Iris pigment epithelial cell (primary cell): ENCODE data around the gene MAGI1.

ENCODE experiments used
- DNase-seq: peaks from one replicate; pipeline ENCODE4 v3.0.0-alpha.2; 2011; ENCODE audit warnings: low read depth

Gene MAGI1

DNA sequence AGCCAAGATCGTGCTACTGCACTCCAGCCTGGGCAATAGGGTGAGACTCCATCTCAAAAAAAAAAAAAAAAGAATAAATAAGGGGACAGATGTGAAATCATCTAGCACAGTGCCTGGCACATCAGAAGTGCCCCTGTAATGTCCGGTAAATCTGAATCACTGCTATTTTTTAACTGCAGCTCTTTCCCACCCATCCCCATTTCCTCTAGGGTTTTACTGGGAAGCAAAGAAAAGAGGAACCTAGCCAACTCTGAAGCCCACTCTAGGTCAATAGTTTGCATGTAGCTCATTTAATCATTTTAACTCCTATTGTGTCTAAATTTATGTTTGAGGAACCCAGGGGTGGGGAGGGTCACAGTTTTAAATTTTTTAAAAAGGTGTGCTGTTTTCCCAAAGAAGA is 26.0 kb downstream of the MAGI1 start:
- DNase-seq: no peak

DNA sequence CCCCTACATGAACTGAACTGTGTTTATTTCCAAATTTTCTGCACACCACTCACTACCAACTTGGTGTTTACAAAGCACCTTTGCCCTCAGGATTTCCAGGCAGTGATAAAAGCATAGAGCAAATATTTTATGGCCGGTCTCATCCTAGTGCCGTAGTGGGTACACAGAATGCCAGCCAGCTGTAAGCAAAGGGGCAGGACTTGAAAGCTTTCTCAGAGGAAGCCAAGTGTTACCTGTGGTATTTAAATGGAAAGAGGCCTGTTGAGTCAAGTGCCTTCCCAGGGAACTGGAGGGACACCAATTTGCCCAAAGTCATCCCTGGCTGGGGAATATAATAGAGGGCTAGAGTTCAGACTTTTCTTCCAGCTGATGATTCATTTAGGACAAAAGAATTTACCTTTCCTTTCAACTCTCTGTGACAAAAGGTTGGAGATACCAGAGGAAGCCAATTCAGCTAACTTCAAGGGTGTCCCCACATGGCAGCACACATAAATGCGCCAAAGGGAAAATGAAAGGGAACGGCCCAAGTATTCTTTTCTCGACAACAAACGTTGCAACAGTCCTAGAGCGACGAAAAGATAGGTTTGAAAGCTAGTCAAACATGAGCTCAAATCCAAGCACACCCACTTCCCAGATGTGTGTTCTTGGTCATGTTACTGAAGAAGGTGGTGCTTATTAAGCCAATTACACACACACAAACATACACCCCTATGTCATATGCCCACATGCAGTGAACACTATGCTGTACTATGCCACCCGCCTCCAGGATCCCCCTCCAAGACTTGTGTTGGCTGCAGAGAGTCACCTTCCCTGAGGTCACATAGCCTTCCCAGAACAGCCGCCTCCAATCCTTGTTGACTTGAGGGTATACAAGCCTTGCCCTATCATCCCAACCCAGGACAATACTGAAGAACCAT is 27.7 kb downstream of the MAGI1 start:
- DNase-seq: no peak

DNA sequence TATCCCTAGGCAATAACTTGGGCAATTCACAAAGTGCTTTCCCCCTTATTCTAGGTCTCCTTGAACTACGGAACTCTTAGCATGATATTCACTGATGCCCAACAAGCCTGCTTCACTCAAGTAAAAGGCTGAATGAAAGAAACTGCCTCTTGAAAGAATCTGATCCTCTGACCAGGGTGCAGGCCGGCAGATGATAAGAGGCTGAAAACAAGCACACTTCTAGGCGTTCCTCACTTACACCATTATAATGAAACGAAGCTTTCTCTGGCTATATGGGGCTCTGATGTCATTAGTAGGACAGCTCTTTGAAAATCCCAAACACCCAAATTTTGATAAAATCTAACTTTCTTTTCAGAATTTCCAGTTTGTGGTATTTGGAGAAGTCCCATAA is 28.4 kb downstream of the MAGI1 start:
- no peak for DNase-seq

DNA sequence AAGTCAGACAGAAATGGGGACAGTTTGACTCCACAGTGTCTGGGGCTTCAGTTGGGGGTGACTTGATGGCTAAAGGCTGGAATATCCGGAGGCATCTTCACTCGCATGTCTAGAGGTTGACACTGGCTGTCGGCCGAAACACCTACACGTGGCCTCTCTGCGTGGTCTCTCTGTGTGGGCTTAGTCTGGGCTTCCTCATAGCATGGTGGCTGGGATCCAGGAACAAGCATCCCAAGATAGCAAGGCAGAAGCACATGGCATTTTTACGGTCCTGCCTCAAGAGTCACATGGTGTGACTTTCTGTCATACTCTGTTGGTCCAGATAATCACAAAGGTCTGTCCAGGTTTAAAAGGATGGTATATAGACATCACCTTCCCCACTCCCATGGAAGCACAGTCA is 34.5 kb downstream of the MAGI1 start:
- DNase-seq: no peak

DNA sequence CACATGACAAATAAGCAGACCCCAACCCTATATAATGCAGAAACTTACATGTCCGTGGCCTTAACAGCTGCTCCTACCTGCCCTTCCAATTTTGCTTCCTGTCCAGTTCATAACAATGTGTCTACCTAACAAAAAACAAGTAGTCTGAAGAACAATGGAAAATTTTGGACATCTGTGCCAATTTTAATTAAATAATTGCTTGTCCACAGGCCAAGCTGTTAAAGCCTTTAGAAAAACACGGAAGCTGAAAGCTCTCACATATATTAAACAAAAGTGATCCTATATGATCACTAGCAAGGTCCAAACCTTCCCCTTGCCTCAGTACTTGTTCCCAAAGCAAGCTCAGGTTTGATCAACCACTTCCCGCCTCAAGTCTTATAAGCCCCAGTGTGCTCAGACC is 37.1 kb downstream of the MAGI1 start:
- DNase-seq: no peak

DNA sequence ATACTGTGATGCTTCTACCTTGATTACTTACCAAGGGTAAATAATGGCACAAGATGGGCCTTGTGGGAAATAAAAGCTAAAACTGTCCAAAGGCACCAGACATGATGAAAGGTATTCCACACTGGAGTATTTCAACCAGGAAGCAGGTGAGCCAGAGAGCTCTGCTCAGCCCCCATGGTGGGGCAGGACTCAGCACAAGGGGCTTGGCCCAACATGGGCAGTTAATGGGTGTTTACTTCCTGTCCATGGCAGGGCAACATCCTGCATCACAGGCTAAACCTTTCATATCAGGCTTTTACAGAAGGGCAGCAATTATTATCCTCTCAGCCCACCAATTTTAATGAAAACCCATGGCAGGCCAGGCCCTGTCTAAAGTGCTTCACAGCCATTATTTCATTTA is 38.2 kb downstream of the MAGI1 start:
- no peak for DNase-seq

DNA sequence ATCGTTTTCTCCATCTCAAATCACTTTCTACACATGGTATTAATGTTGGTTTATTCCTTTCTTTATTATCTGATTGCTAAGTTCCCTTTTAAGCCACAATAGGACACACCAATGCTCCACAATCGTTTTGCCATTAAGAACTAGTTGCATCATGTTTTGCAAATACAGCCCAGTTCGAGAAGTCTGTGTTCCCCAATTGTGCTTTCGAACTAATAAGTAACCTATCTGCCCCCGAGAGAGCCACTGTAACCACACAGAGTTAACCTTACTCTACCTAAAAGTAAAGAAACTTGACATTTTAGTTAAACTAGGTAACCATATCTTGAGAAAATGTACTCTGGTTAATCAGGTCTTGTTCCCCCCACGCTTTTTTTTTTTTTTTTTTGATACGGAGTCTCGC is 39.1 kb downstream of the MAGI1 start:
- no peak for DNase-seq

DNA sequence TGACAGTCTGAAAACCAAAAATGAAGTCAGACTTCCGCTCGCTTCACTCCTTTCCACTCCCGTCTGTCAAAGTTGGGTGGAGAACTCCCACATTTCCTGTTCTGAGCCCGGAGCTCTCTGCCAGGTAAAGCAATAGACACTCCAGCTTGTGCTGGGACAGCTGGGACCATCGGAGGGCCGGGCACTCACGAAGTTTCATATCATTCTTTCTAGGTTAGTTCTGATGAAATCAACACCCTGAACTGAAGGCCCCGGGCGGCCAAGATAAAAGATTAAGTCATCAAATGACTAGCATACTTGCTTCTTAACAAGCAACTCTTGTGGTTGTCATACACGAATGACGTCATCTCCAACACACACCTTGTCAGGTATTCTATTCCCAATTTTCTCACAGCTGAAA is 42.1 kb downstream of the MAGI1 start:
- DNase-seq: peak; percentile 62

DNA sequence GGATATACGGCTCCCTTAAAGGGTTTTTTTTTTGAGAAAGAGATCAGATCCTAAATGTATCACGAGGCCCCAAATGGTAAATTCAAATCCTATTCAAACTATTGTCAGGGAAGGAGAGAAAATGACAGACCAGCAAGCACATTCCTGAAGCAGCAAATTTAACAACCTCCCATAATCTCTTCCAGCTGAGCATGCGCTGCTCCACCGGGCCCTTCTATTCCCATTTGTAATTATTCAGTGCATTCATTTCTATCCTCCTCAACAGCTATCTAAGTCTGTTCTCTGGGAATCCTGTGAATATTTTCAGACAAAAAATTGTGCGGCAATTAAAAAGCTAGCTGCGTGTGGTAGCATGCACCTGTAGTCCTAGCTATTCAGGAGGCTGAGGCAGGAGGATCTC is 43.2 kb downstream of the MAGI1 start:
- no peak for DNase-seq

DNA sequence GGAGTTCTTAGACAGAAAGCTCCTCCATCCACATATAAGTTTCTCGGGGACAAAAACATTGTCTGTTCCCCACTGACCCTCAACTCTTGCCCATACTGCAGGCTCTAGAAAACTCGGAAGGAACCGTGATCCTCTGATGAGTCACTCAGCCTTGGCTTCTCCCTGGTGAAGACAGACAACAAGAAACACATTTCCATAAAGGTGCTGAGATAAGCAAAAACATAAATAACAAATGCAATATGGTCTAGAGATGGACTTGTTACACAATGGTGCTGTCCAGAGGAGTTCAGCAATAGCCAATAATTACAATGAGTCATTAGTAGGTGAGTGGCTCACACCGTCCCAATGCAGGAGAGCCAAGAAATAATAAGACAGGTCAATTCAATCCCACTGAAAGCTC is 43.7 kb downstream of the MAGI1 start:
- peak; percentile 75 for DNase-seq

DNA sequence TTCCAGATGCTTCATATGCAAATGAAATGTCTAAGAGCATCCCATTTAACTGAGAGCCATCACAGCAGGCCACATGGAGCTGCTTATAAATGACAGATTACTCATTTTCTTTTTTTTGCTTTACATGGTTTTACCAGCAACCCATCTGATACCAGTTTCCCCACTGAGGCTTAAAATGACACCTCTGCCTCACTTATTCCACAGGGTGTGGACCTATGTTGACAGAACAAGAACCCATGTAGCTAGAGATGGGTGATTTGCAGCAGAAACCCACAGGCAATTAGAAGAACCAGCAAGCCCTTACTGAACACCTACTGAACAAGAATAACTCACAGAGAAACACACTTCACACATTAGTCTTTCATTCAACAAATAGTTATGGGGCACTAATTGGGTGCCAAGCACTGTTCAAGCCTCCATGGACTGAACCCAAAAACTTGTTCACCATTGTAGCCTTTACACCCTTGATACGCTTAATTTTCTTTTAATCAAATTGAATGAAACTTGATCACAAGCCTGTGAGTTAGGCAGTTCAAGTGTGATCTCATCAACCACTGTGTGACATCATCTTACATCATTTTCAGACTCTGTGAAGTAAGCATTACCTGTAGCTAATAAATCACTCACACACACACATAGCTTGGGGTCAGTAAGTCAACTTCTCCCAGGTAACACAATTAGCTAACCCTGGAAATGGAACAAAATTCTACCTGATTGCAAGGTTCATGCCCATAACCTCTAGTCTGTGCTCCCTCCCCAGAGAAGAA is 45.4 kb downstream of the MAGI1 start:
- no peak for DNase-seq

DNA sequence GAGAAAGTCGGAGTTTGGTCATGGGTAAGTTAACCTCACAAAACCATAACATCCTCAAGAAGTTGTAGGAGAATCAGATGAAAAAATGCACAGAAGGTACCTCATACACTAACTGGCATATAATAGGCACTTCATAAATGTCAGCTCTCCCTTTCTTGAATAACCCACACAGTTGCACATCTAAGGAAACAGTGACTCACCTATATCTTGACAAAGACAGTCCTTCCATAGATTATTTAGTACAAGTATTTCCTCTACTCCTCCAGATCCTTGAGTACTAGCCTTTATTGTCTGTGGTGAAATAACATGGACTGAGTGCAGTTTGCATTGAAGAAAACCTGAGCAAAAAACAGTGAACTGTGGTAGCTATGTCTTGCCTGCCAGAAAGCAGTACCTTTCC is 46.6 kb downstream of the MAGI1 start:
- DNase-seq: peak; percentile 54

DNA sequence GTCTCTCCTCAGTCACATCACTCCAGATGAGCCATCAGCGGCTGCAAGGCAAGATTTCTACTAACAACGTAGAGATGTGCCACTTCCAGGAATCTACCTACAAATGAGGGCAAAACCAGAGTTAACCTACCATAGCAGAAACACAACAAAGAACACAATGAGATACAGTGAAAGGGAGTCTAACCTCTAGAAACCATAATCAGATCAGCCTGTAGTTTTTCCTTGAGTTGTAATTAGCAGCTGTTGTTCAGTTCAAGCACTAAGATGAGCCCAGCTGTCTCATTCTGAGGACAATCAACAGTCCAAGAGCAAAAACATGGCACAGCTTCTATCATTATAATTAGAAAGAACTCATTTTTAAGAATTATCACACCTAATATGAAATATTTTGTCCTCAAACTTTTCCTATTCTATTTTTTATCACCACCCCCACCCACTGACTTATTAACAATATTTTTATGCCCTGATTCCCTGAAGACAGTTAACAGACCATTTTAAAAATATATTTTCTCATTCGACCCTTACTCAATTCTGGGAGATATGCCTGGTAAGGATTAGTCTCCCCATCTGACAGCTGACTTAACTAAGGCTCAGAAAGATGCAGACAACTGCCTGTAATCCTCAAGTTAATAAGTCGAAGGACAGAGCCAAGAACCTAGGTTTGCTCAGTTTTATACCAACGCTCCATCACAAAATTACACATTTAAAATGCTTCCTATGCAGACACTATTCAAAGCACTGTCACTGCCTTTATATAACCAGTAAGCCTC is 50.1 kb downstream of the MAGI1 start:
- no peak for DNase-seq

DNA sequence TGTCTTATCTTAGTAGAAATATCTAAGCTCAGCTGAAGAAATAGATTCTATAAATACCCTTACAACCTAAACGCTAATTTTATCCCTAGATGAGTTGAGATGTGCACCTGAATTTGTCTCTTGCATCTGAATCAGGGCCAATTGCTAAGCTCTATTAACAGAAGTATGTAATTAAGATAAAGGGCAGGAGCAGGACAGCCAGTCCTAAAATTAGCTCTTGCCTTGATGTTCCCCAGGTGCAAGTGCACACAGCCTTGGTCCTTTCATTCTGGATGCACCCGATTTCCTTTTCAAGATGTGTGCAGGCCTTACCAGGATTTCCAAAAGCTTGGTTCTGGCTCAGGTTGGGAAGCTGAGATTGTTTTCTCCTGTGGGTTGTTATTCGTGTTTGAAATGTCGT is 52.4 kb downstream of the MAGI1 start:
- no peak for DNase-seq

DNA sequence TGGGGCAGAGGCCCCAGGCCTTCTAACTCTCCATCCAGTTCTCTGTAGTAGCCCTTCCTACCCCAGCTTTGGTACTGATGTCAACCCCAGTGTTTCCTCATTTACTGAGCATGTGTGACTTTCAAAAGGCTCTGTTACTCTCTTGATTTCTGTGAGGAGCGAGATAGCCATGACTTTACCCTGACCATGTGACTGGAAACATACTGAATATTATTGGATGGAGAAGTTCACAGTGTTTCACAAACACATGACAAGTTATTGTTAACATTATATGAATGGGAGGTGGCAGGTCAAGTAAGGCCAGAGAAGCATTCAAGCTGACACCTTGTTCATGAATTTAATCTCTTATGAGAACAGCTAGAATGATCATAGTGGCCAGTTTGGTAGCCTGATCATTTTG is 53.7 kb downstream of the MAGI1 start:
- no peak for DNase-seq

DNA sequence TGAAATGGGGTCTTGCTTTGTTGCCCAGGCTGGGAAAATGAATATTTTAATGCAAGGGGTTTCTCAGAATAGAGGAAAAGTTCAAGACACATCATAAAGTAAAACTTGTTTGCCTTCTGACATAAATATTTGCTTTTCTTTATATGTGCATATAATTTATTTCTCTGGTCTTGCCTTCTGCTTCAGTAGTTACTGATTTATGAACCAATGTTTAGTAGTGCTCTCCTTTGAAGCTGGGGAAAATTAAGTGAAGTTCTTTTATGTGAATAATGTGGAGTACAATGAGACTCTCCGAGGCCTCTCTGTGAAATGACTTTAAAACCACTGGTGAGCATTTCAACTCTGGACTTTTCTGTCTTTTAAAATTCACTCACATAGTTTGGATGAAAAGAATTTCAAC is 55.6 kb downstream of the MAGI1 start:
- DNase-seq: no peak

DNA sequence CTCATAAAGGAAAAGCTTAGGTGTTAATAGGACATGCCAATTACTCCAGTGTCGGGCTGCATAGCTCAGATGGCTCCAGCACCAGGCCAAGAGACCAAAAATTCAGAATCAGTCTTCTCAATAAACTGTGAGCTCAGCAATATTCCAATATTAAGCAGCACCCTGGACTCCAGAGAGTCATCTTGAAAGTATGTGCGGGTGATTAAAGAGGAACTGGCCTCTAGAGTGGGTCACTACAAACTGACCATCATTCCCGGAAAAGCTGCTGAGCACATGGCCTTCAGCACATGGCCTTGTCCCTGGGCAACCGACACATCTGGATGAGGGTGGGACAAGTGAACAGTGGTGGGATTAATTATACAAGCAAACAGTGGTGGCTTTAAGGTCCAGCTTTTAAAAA is 59.0 kb downstream of the MAGI1 start:
- peak; percentile 71 for DNase-seq

DNA sequence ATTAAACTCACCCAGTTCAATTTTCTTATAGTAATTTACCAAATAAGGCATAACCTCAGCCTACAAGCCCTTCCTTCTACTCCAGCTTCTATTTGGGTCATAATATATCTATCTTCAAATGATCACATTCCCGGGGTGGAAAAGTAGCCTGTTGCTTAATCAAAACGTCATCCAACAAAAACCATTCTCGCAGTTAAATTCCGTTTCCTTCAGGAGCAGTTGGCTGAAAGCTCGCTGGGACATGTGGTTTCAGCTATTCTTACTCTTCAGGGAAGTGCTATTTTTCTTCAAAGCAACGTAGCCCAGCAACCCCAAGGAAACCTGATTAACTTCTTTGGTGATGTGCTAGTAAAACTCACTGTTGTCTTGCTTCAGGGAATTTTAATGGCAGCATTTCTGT is 59.6 kb downstream of the MAGI1 start:
- peak; percentile 85 for DNase-seq

DNA sequence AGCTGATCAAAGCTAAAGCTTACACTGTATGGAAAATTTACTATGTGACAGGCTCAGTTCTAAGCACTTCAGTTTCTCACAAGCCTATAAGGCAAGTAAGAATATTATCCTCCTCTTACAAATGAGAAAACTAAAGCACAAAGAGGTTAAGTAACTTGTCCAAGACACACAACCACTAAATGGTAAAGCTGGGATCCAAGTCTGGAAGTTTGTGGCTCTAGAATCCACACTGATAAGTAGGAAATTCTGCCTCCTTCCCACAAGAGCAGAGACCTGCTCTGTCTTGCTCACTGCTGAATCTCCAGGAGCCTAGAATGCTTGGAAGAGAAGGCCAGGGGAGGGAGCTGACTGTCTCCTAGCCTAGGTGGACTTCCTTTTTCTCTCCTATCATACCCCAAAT is 60.6 kb downstream of the MAGI1 start:
- DNase-seq: no peak

DNA sequence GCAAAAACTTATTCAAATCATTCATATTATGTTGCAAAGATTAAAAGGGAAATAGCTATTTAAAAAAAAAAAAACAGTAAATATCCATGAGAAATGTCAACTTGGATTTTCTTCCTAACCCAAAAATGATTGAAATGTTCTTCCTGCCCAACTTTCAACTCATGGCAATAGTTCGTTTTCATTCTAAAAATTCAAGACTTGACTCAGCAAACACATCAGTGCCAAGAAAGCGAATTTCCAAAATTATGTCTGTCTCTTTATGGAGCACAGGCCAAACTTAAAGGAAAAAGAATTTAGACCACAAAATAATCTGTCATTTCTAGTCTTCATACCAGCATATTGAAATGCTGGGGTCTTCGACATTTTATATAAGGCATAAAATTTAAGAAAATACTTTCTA is 63.7 kb downstream of the MAGI1 start:
- DNase-seq: no peak

DNA sequence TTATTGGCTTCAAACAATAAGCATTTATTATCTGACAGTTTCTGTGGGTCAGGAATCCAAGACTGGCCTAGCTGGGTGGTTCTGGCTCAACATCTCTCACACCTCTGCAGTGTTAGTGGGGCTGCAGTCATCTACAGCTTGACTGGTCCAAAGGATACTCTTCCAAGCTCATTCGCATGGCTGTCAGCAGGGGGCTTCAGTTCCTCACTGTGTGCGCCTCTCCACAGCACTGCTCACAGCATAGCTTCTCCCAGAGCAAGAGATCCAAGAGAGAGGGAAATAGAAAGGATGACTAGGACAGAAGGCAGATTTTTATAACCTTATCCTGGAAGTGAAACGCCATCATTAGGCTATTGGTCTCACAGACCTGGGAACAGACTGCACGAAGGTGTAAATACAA is 64.2 kb downstream of the MAGI1 start:
- no peak for DNase-seq

DNA sequence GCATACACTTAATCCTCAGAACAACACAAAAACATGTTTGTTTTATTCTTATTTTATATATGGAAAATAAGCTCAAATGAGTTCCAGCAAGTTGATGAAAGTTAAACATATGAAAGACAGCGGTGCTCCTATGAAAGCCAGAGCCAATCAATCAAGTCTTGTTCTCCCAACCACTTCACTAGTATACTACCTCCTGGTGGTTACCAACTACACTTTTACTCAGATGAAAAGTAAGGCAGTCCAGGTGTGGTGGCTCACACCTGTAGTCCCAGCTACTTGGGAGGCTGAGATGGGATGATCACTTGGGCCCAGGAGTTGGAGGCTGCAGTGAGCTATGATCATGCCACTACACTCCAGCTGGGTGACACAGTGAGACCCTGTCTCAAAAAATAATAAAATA is 66.0 kb downstream of the MAGI1 start:
- DNase-seq: no peak
